NK-92 treated with Interleukin-12 subunit alpha and Interleukin-12 subunit beta, amount 100 ng/mL, for 24 hours (cell line): ENCODE results near the gene PRSS56.

ENCODE experiments used
- DNase-seq: peaks from one replicate; lab custom pipeline; 2025; lab: John Stamatoyannopoulos, UW

The PRSS56 gene

GRCh38 chr2:232573771-232574435, 53.7 kb downstream of the PRSS56 start:
- DNase-seq, result no peak

GRCh38 chr2:232574674-232575403, 54.7 kb downstream of the PRSS56 start:
- no peak for DNase-seq
